ENCODE results near the gene ABCC4. TPM values are rescaled to one million over a fixed set of nuclear protein-coding genes. Genes with fewer than 3 reads are reported as not detected.
"Not testable (repeated sequence)": the region's sequence is repeated elsewhere in the genome, so short reads cannot be mapped to it uniquely, and the experiment has no call there.

ABCC4 gene
- total RNA-seq, 1 donor from 2014 or later, result 33.4 TPM

- DNase-seq (ENCODE audit: low read depth), result no peak
- no peak overlapping the region for H3K4me3 ChIP-seq (ENCODE audit: low read depth, low read length)
- TF ChIP-seq CTCF (conservative IDR thresholded peaks at IDR 0.05; ENCODE audit: low read depth, low read length), result no peak
Observed at GRCh38 chr13:95289020-95289444, 12.2 kb downstream of the ABCC4 start.

- DNase-seq (ENCODE audit: low read depth), result no peak
- H3K4me3 ChIP-seq (ENCODE audit: low read depth, low read length), result no peak overlapping the region
- no peak for TF ChIP-seq CTCF (conservative IDR thresholded peaks at IDR 0.05; ENCODE audit: low read depth, low read length)
Observed at GRCh38 chr13:95284436-95284835, 16.8 kb downstream of the ABCC4 start.

- no peak for DNase-seq (ENCODE audit: low read depth)
- TF ChIP-seq CTCF (conservative IDR thresholded peaks at IDR 0.05; ENCODE audit: low read depth, low read length), result no peak
- no peak overlapping the region for H3K4me3 ChIP-seq (ENCODE audit: low read depth, low read length)
Observed at GRCh38 chr13:95279016-95279415, 22.2 kb downstream of the ABCC4 start.

GRCh38 chr13:95276037-95276505, 25.2 kb downstream of the ABCC4 start:
- no peak for DNase-seq (ENCODE audit: low read depth)
- no peak for TF ChIP-seq CTCF (conservative IDR thresholded peaks at IDR 0.05; ENCODE audit: low read depth, low read length)
- no peak overlapping the region for H3K4me3 ChIP-seq (ENCODE audit: low read depth, low read length)

GRCh38 chr13:95275322-95276036, 25.8 kb downstream of the ABCC4 start:
- TF ChIP-seq CTCF (conservative IDR thresholded peaks at IDR 0.05; ENCODE audit: low read depth, low read length), result no peak
- DNase-seq (ENCODE audit: low read depth), result no peak
- H3K4me3 ChIP-seq (ENCODE audit: low read depth, low read length), result no peak overlapping the region

GRCh38 chr13:95273592-95274132, 27.6 kb downstream of the ABCC4 start:
- not testable (repeated sequence) for H3K4me3 ChIP-seq (ENCODE audit: low read depth, low read length); DNase-seq (ENCODE audit: low read depth)

- H3K4me3 ChIP-seq (ENCODE audit: low read depth, low read length); DNase-seq (ENCODE audit: low read depth): not testable (repeated sequence)
Observed at GRCh38 chr13:95272076-95272475, 29.2 kb downstream of the ABCC4 start.

GRCh38 chr13:95269756-95270155, 31.5 kb downstream of the ABCC4 start:
- DNase-seq (ENCODE audit: low read depth), result no peak
- H3K4me3 ChIP-seq (ENCODE audit: low read depth, low read length), result no peak overlapping the region
- TF ChIP-seq CTCF (conservative IDR thresholded peaks at IDR 0.05; ENCODE audit: low read depth, low read length), result no peak

- not testable (repeated sequence) for H3K4me3 ChIP-seq (ENCODE audit: low read depth, low read length); DNase-seq (ENCODE audit: low read depth)
Observed at GRCh38 chr13:95268343-95269065, 32.7 kb downstream of the ABCC4 start.
